ENCODE data around the gene FAM184A.

The FAM184A gene

DNA sequence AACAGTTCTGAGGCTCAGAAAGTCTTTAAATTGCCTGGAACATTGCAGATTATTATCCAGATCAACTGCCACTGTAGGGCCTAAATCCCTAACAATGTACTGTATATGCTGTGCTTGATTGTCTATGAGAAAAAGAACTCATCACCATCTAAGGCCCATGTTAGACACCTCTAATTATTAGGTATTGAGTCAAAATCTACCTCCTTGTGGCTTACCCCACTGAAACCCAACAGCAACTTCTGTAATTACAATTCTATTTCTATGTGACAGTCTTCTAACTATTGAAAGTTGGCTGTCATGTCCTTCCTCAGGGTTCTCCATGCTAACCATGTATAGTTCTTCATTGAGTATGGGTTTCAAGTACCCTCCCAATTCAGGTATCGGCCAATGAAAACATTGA lies 157.4 kb downstream of the FAM184A start:
- H3K4me3 ChIP-seq (ENCODE audit: low read length) = no peak overlapping the region
- TF ChIP-seq, protein P1, sequence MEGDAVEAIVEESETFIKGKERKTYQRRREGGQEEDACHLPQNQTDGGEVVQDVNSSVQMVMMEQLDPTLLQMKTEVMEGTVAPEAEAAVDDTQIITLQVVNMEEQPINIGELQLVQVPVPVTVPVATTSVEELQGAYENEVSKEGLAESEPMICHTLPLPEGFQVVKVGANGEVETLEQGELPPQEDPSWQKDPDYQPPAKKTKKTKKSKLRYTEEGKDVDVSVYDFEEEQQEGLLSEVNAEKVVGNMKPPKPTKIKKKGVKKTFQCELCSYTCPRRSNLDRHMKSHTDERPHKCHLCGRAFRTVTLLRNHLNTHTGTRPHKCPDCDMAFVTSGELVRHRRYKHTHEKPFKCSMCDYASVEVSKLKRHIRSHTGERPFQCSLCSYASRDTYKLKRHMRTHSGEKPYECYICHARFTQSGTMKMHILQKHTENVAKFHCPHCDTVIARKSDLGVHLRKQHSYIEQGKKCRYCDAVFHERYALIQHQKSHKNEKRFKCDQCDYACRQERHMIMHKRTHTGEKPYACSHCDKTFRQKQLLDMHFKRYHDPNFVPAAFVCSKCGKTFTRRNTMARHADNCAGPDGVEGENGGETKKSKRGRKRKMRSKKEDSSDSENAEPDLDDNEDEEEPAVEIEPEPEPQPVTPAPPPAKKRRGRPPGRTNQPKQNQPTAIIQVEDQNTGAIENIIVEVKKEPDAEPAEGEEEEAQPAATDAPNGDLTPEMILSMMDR (IDR thresholded peaks at IDR 0.05; ENCODE audit: insufficient read depth, low read depth, low read length, missing control alignments) = no peak
- DNase-seq (ENCODE audit: low read depth) = no peak

DNA sequence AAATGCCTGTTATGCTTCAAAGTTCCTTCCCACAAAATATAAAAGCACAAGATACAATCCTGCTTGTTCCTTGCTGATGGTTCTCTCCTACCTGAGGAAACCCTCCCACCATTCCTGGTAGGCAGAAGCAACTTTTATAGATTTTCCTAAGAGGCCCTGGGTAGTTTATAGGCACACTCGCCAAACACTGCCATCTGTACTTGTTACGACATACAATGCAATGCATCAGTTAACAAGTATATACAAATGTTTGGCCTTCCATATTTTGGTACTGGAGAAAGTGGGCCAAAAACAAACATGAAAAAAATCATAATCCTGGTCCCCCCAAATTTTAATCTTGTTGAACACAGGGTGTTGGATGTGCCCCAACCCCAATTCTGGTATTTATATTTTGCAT lies 160.1 kb downstream of the FAM184A start:
- DNase-seq (ENCODE audit: low read depth) = no peak
- TF ChIP-seq, protein P1 (IDR thresholded peaks at IDR 0.05; ENCODE audit: insufficient read depth, low read depth, low read length, missing control alignments) = no peak
- H3K4me3 ChIP-seq (ENCODE audit: low read length) = no peak overlapping the region

DNA sequence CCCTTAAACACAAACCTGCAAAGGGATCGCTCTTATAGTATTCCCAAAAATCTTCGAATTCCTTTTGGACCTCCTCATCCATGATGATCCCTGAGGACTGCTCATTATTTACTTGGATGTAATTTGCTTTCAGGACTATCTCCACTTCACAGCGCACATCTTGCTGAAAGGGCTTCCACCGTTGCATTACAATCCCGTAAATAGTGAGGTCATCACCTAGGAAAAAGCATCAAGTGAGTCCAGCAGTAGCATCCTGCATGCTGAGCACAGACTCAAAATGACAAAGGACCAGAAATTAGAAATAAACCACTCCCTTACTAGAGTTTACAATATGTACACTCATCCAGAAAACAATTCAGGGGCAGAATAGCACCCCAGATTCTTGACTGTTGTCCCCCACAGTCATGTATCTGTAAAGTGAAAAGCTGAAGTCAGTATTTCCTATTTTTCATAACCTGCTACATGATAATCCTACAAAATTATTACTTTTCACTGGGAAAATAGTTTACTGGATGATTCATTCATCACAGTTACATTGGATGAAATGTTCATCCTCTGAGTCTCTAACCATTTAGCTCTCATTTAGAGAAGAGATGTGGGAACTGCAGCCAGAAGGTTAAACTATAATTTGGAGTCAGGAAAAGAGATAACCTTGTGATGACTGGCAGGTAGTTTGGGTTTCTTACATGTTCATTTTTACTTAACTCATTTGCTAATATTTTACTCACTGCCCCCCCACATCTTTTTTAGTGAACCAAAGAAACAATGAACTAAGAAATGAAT lies 160.7 kb downstream of the FAM184A start:
- no peak for DNase-seq (ENCODE audit: low read depth)
- no peak overlapping the region for H3K4me3 ChIP-seq (ENCODE audit: low read length)
- TF ChIP-seq, protein P1 (IDR thresholded peaks at IDR 0.05; ENCODE audit: insufficient read depth, low read depth, low read length, missing control alignments) = no peak

DNA sequence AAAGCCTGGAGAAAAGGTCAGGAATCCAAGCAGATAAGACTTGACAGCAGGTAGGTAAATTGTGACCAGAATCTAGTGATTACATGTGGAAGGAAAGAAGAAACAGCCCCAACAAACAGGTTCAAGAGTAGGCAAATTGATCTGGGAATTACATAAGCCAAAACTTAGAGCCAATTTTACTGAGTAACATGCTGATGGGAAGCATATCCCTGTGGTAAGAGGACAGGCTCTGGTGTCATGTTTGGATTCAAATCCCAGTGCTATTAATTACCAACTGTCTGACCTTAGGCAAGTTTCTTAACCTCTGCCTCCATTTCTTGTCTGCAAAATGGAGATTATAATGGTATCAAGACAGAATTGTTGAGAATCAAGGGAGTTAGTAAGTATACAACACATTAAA lies 163.9 kb downstream of the FAM184A start:
- H3K4me3 ChIP-seq (ENCODE audit: low read length) = no peak overlapping the region
- no peak for DNase-seq (ENCODE audit: low read depth)
- TF ChIP-seq, protein P1 (IDR thresholded peaks at IDR 0.05; ENCODE audit: insufficient read depth, low read depth, low read length, missing control alignments) = no peak

DNA sequence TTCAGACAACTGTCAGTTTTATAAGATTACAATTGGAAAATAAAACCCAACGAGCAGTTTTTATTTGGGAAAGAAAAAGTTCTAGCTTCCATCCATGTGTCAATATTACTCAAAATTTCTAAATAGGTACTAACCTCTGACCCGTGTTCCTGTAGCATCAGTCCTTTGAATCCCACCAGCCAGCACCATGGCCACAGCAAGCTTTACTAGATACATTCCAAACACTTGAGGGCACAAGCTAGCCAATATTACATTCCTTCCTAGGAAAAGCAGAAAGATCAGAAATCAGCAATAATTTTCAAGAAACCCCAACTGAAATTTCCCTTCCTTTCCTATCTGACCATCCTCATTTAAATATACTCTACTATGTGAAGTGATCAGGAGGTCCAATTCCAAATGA lies 165.3 kb downstream of the FAM184A start:
- no peak for DNase-seq (ENCODE audit: low read depth)
- TF ChIP-seq, protein P1 (IDR thresholded peaks at IDR 0.05; ENCODE audit: insufficient read depth, low read depth, low read length, missing control alignments) = no peak
- no peak overlapping the region for H3K4me3 ChIP-seq (ENCODE audit: low read length)

DNA sequence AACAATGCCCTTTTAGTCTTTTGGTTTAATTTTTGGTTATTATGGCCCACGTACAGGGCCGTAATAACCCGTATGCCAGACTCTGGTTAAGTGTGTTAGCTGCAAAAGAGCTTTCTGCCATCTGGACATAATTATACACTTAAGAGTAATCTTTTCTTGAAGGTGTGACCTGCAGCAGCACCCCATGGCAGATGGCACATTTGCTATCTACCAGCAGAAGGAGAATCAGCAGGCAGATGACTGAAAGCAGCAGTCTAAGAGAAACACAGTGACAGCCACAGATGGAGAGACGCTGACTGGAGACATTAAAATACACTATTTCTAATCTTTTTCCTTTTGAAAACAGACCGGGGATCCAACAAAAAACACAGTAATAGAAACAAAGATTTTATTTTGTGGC lies 165.8 kb downstream of the FAM184A start:
- TF ChIP-seq, protein P1 (IDR thresholded peaks at IDR 0.05; ENCODE audit: insufficient read depth, low read depth, low read length, missing control alignments) = no peak
- H3K4me3 ChIP-seq (ENCODE audit: low read length) = no peak overlapping the region
- DNase-seq (ENCODE audit: low read depth) = no peak
